Measurements from ENCODE around the gene ZBED6. TPM values are rescaled to one million over a fixed set of nuclear protein-coding genes. Genes with fewer than 3 reads are reported as not detected.

The ZBED6 gene
- total and polyA plus RNA-seq, 2 experiments from 2014 or later, result 2.5 to 4.8 TPM

GRCh38 chr1:203751051-203751450 is 44.4 kb upstream of the ZBED6 start:
- H3K27ac ChIP-seq (ENCODE audit: low read depth), result no peak overlapping the region
- Mint-ChIP-seq H3K36me3 (ENCODE audit: low read depth) (no peaks in the 10 kb centered on the region), H3K4me1 (peaks cover 3% of the 10 kb centered on the region), H3K27me3 (ENCODE audit: insufficient read depth, low read depth, poor library complexity) (no peaks in the 10 kb centered on the region), H3K27ac (no peak overlapping the region), H3K9me3 (no peaks in the 10 kb centered on the region; the same call in 1 of the 3 replicates), H3K4me3 (no peak overlapping the region)
- H3K27me3 ChIP-seq (ENCODE audit: insufficient read depth), result no peaks in the 10 kb centered on the region
- H3K4me2 ChIP-seq, result no peak overlapping the region
- no peak for ATAC-seq
- H4K20me1 ChIP-seq (replicated peaks; ENCODE audit: insufficient read depth), result no peaks in the 10 kb centered on the region
- no peaks in the 10 kb centered on the region for H3K79me2 ChIP-seq (replicated peaks; ENCODE audit: insufficient read depth)
- no peaks in the 10 kb centered on the region for H3K9me2 ChIP-seq (ENCODE audit: insufficient read depth)
- DNase-seq (ENCODE audit: low spot score), result no peak
- no peaks in the 10 kb centered on the region for H3K4me1 ChIP-seq (ENCODE audit: insufficient read depth)
- no peak overlapping the region for H2AFZ ChIP-seq
- H3K36me3 ChIP-seq (ENCODE audit: insufficient read depth), result no peaks in the 10 kb centered on the region
- TF ChIP-seq JUNB (IDR thresholded peaks at IDR 0.05; ENCODE audit: unreplicated experiment), result no peak
- no peak for TF ChIP-seq CREB1 (CRISPR knock-in tag; IDR thresholded peaks at IDR 0.05; ENCODE audit: low read depth)
- no peak for TF ChIP-seq ZNF114 (CRISPR knock-in tag; IDR thresholded peaks at IDR 0.05)
- TF ChIP-seq ZNF462 (CRISPR knock-in tag; IDR thresholded peaks at IDR 0.05), result no peak
- no peak for TF ChIP-seq ZNF331 (CRISPR knock-in tag; IDR thresholded peaks at IDR 0.05; ENCODE audit: low read depth)
- no peak for TF ChIP-seq ETS1 (IDR thresholded peaks at IDR 0.05)
- no peak for TF ChIP-seq EZH2phosphoT487 (IDR thresholded peaks at IDR 0.05; ENCODE audit: unreplicated experiment)
- TF ChIP-seq CTCF (conservative IDR thresholded peaks at IDR 0.05; ENCODE audit: low read depth in 2 of 2), result no peak
- TF ChIP-seq EZH2 (IDR thresholded peaks at IDR 0.05; ENCODE audit: low read depth, unreplicated experiment), result no peak
- no peak for TF ChIP-seq REST (IDR thresholded peaks at IDR 0.05; ENCODE audit: unreplicated experiment)
- no peak for TF ChIP-seq NANOG (IDR thresholded peaks at IDR 0.05; ENCODE audit: borderline replicate concordance)
- TF ChIP-seq POLR2AphosphoS5 (IDR thresholded peaks at IDR 0.05; ENCODE audit: low read depth), result no peak
- TF ChIP-seq STAT1 (IDR thresholded peaks at IDR 0.05; ENCODE audit: unreplicated experiment), result no peak
- H3K4me3 ChIP-seq, result no peak overlapping the region
- no peaks in the 10 kb centered on the region for H3F3A ChIP-seq (replicated peaks; ENCODE audit: low read depth)
